Lower lobe of right lung (tissue), 2 donors: Measurements from ENCODE around the gene THBS3. TPM values are rescaled to one million over a fixed set of nuclear protein-coding genes. Genes with fewer than 3 reads are reported as not detected.
"Not testable (repeated sequence)": the region's sequence is repeated elsewhere in the genome, so short reads cannot be mapped to it uniquely, and the experiment has no call there.

Experiments used
- ATAC-seq, 2 donors: fragments of 200-7000 bp; cut with Tn5 transposase; one replicate each; pipeline ENCODE4 v1.9.1; 2020 to 2022; ENCODE audit warnings: mild to moderate bottlenecking in 2 of 2, moderate library complexity in 2 of 2
- DNase-seq: peaks from one replicate; pipeline ENCODE4 v3.0.0-alpha.2; 2020
- H3K27ac ChIP-seq: fragments of 200-600 bp; one replicate; pipeline ENCODE4 v1.8.0; 2022
- H3K27me3 ChIP-seq: fragments of 200-600 bp; one replicate; pipeline ENCODE4 v1.8.0; 2022; ENCODE audit warnings: low read depth
- H3K36me3 ChIP-seq: fragments of 200-600 bp; one replicate; pipeline ENCODE4 v1.8.0; 2022; ENCODE audit warnings: mild to moderate bottlenecking
- H3K4me1 ChIP-seq: fragments of 200-600 bp; one replicate; pipeline ENCODE4 v1.8.0; 2022
- H3K4me3 ChIP-seq: fragments of 200-600 bp; one replicate; pipeline ENCODE4 v1.8.0; 2022; ENCODE audit warnings: mild to moderate bottlenecking
- H3K9me3 ChIP-seq: fragments of 200-600 bp; one replicate; pipeline ENCODE4 v1.8.0; 2022
- CTCF ChIP-seq: fragments of 200-600 bp; IDR thresholded peaks from one replicate; pipeline ENCODE4 v1.8.0; 2022; ENCODE audit warnings: antibody characterized with exemption, mild to moderate bottlenecking
- intact Hi-C: fragments of 100-400 bp; cut with DNase I; formaldehyde crosslinking; loops from one replicate; pipeline ENCODE4 v1.11.0; 2022
- total RNA-seq: library from RNA; stranded (reverse); fragmentation: NEBNext Ultra II Directional; extraction: Animal tissue kit (Norgen Biotek cat#: 25700); gene quantifications from one replicate; pipeline ENCODE4 v1.2.1, GENCODE V29; 2021
- donor health status: DM: no; HTN: yes; CAD: no; lungs with severe emphysema.

Gene THBS3
- total RNA-seq, 1 donor from 2014 or later, result 24.4 TPM

- DNase-seq, result no peak
- Histone ChIP-seq H3K4me3 (peak overlapping the region; percentile 39), H3K4me1 (peaks cover 28% of the 10 kb centered on the region), H3K9me3 (no peaks in the 10 kb centered on the region), H3K36me3 (peaks cover 9% of the 10 kb centered on the region), H3K27me3 (no peaks in the 10 kb centered on the region), H3K27ac (peak overlapping the region; percentile 56)
- ATAC-seq, result peak in 1 of 2 donors; percentile 0
- no peak for TF ChIP-seq CTCF
- intact Hi-C loops, result no loop called here
Measured at GRCh38 chr1:155250246-155250632, 42.5 kb upstream of the THBS3 start.

- no peak for TF ChIP-seq CTCF
- intact Hi-C loops, result no loop called here
- ATAC-seq (no peak), DNase-seq (no peak)
- no peak overlapping the region for H3K27ac ChIP-seq
- no peaks in the 10 kb centered on the region for H3K9me3 ChIP-seq
- no peak overlapping the region for H3K4me3 ChIP-seq
- H3K27me3 ChIP-seq, result no peaks in the 10 kb centered on the region
- peaks cover 28% of the 10 kb centered on the region for H3K4me1 ChIP-seq
- H3K36me3 ChIP-seq, result peaks cover 9% of the 10 kb centered on the region
Measured at GRCh38 chr1:155247667-155248553, 40.2 kb upstream of the THBS3 start.

- H3K27me3 ChIP-seq, H3K27ac ChIP-seq, DNase-seq, intact Hi-C loops, H3K36me3 ChIP-seq, H3K9me3 ChIP-seq, H3K4me3 ChIP-seq, ATAC-seq: not testable (repeated sequence)
- peaks cover 31% of the 10 kb centered on the region for H3K4me1 ChIP-seq
Measured at GRCh38 chr1:155246796-155247195, 39.1 kb upstream of the THBS3 start.

GRCh38 chr1:155245163-155245524 lies 37.4 kb upstream of the THBS3 start:
- DNase-seq, result no peak
- intact Hi-C loops, result no loop called here
- Histone ChIP-seq H3K27me3 (no peaks in the 10 kb centered on the region), H3K36me3 (peaks cover 9% of the 10 kb centered on the region), H3K4me3 (peak overlapping the region; percentile 80), H3K9me3 (no peaks in the 10 kb centered on the region), H3K4me1 (peaks cover 33% of the 10 kb centered on the region), H3K27ac (peak overlapping the region; percentile 93)
- no peak for ATAC-seq
- TF ChIP-seq CTCF, result no peak

GRCh38 chr1:155244368-155245162 lies 36.9 kb upstream of the THBS3 start:
- ATAC-seq, result peak; percentile 95
- H3K36me3 ChIP-seq, result peaks cover 10% of the 10 kb centered on the region
- H3K4me3 ChIP-seq, result peak overlapping the region; percentile 80
- intact Hi-C loops, result no loop called here
- TF ChIP-seq CTCF, result no peak
- peak; percentile 96 for DNase-seq
- peaks cover 33% of the 10 kb centered on the region for H3K4me1 ChIP-seq
- no peaks in the 10 kb centered on the region for H3K27me3 ChIP-seq
- H3K27ac ChIP-seq, result peak overlapping the region; percentile 93
- no peaks in the 10 kb centered on the region for H3K9me3 ChIP-seq
